ENCODE data around the gene COMMD10. TPM values are rescaled to one million over a fixed set of nuclear protein-coding genes. Genes with fewer than 3 reads are reported as not detected.

Gene COMMD10
- total RNA-seq, 1 donor from 2014 or later = 29.4 TPM

GRCh38 chr5:116249648-116250047, 164.8 kb downstream of the COMMD10 start:
- Mint-ChIP-seq H3K27me3 (ENCODE audit: low read depth) (no peaks in the 10 kb centered on the region), H3K36me3 (ENCODE audit: low read depth) (peaks cover 21% of the 10 kb centered on the region), H3K27ac (ENCODE audit: unreplicated experiment) (no peak overlapping the region), H3K4me3 (no peak overlapping the region), H3K4me1 (no peaks in the 10 kb centered on the region), H3K9me3 (peaks cover 14% of the 10 kb centered on the region)
- TF ChIP-seq CTCF (conservative IDR thresholded peaks at IDR 0.05) = no peak
- no peak for DNase-seq (ENCODE audit: low read depth, low spot score)

- H3K36me3 Mint-ChIP-seq (ENCODE audit: low read depth) = peaks cover 17% of the 10 kb centered on the region
- no peaks in the 10 kb centered on the region for H3K27me3 Mint-ChIP-seq (ENCODE audit: low read depth)
- H3K4me1 Mint-ChIP-seq = no peaks in the 10 kb centered on the region
- no peak for DNase-seq (ENCODE audit: low read depth, low spot score)
- H3K9me3 Mint-ChIP-seq = peaks cover 6% of the 10 kb centered on the region
- no peak for TF ChIP-seq CTCF (conservative IDR thresholded peaks at IDR 0.05)
- H3K4me3 Mint-ChIP-seq = no peak overlapping the region
- H3K27ac Mint-ChIP-seq (ENCODE audit: unreplicated experiment) = no peak overlapping the region
These were observed 171.9 kb downstream of the COMMD10 start for GRCh38 chr5:116256717-116257116.

GRCh38 chr5:116265471-116265870, 180.6 kb downstream of the COMMD10 start:
- DNase-seq (ENCODE audit: low read depth, low spot score) = no peak
- no peaks in the 10 kb centered on the region for H3K27me3 Mint-ChIP-seq (ENCODE audit: low read depth)
- H3K9me3 Mint-ChIP-seq = peaks cover 5% of the 10 kb centered on the region
- H3K4me3 Mint-ChIP-seq = no peak overlapping the region
- peaks cover 24% of the 10 kb centered on the region for H3K36me3 Mint-ChIP-seq (ENCODE audit: low read depth)
- no peaks in the 10 kb centered on the region for H3K4me1 Mint-ChIP-seq
- TF ChIP-seq CTCF (conservative IDR thresholded peaks at IDR 0.05) = no peak
- no peak overlapping the region for H3K27ac Mint-ChIP-seq (ENCODE audit: unreplicated experiment)

GRCh38 chr5:116271446-116272025, 186.7 kb downstream of the COMMD10 start:
- H3K27me3 Mint-ChIP-seq (ENCODE audit: low read depth) = no peaks in the 10 kb centered on the region
- no peak overlapping the region for H3K4me3 Mint-ChIP-seq
- H3K4me1 Mint-ChIP-seq = no peaks in the 10 kb centered on the region
- no peak for DNase-seq (ENCODE audit: low read depth, low spot score)
- no peak overlapping the region for H3K27ac Mint-ChIP-seq (ENCODE audit: unreplicated experiment)
- TF ChIP-seq CTCF (conservative IDR thresholded peaks at IDR 0.05) = no peak
- H3K36me3 Mint-ChIP-seq (ENCODE audit: low read depth) = peaks cover 27% of the 10 kb centered on the region
- peaks cover 3% of the 10 kb centered on the region for H3K9me3 Mint-ChIP-seq

- H3K27me3 Mint-ChIP-seq (ENCODE audit: low read depth) = no peaks in the 10 kb centered on the region
- TF ChIP-seq CTCF (conservative IDR thresholded peaks at IDR 0.05) = peak; percentile 16
- H3K4me3 Mint-ChIP-seq = no peak overlapping the region
- no peak for DNase-seq (ENCODE audit: low read depth, low spot score)
- no peaks in the 10 kb centered on the region for H3K4me1 Mint-ChIP-seq
- no peak overlapping the region for H3K27ac Mint-ChIP-seq (ENCODE audit: unreplicated experiment)
- peaks cover 24% of the 10 kb centered on the region for H3K36me3 Mint-ChIP-seq (ENCODE audit: low read depth)
- no peaks in the 10 kb centered on the region for H3K9me3 Mint-ChIP-seq
These were observed 187.6 kb downstream of the COMMD10 start for GRCh38 chr5:116272281-116272941.

Measured in neural crest cell (in vitro differentiated cells).